ENCODE data around the gene COL10A1.

Gene COL10A1

DNA sequence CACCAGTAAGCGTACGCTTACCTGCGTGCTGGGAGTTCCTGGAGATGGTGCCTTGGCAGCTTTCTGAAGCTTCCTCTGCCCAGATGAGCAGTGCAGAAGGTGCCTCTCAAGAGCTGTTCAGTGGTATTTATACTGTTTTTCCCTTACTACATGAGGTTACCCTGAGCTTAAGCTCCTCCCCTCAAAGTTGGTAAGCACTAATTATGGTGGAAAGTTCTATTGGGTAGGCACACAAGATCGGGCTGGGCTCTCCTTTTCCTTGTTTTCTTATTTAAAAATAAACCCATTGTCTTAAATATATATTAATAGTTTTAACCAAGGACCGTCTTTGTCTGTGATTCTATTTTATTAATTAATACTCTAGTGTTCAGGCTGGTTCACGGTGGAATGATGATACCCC is at the start of gene COL10A1:
COL10A1 (minus strand) TSS at position 101 of the 400 bp plus-strand sequence. CDS start 640 bp downstream, outside the sequence.
- no peak for DNase-seq

DNA sequence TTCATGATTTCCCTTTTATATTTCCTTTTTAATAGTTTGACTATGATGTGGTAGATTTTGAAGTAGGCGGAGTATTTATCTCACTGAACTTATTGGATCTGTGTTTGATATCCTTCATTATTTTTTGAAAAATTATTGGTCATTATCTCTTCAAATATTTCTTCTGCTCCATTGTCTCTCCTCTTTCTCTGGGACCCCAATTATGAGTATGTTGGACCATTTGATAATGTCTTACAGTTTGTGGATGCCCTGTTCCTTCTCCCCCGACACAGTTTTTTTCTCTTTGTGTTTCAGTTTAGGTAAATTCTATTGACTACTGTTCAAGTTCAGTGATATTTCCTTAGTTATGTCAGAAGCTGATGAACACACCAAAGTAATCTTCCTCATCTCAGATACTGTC is 49.4 kb upstream of the COL10A1 start:
- no peak for DNase-seq

DNA sequence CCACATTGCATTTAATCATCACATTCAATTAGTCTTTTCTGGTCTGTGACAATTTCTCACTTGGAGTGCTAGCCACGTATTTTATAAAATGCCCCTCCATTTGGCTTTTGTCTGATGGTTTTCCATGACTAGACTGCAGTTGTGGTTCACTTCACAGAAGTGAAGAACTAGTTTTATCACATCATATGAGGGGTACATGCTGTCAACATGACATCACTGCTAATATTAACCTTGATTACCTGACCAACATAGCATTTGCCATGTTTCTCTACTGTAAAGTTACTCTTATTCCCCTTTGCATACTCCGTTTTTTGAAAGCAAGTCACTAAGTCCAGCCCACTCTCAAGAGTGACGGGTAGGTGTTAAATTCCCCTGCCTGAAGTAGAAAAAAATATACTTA is 48.0 kb upstream of the COL10A1 start:
- no peak for DNase-seq

DNA sequence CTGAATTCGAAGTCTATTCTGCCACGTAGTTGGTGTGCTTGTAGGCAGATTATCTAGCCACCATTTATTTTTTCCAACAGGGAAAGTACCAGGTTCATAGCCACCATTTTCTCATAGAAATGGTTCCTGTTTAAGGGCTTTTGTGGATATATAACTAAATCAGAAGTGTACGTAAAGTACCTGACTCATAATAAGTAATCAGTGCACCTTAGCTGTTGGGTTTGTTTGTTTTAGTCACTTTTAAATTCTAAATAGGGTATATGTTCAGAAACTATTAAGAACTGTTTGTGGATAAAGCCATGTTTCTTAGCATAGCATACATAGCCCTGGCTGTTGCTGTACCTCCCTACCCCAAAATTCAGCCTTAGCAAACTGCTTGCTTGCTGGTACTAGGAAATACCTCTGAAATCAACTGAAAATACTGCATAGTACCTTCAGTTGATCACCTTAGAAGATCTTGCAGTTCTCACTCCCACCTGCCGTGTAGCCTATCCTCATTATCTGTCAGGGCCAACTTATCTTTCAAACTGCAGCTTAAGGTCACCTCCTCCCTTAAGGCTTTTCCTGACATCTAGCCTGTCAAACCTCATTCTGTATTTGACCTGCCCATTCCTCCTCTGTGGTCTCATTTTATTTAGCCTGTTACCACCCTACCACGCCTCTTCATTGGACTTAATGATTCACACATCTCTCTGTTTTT is 44.6 kb upstream of the COL10A1 start:
- DNase-seq, result no peak

DNA sequence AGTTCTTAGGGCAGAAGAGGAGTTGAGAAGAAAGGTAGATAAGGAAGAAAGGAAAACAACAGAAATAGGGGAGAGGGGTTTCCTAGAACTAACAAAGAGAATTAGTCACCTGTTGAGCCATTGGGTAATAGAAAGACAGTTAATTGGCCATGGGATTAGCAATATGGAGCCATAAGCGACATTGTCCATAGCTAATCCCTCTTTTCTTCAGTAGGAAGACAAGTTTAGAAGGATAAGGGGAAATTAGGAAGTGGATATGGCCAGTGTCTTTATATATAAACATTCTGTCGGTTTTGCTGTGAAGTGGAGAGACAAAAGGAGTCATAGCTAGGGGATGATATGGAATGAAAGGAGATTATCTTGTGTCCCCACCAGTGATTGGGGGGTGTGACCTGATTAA is 43.9 kb upstream of the COL10A1 start:
- no peak for DNase-seq

DNA sequence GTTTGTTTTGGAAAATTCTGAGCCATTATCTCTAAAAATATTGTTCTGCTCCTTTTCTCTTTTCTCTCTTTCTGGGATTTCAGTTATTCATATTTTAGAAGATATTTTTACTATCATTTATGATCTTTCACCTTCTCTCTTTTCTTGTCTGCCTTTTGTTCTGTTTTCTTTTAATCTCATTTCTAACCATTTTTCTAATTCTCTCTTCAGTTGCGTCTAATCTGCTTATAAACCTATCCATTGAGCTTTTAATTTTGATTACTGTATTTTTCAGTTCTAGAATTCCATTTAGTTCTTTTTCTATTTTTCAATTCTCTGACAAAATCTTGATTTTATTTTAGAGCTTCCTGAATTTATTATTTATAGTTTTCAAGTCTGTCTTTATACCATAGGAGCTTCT is 42.2 kb upstream of the COL10A1 start:
- DNase-seq, result no peak

DNA sequence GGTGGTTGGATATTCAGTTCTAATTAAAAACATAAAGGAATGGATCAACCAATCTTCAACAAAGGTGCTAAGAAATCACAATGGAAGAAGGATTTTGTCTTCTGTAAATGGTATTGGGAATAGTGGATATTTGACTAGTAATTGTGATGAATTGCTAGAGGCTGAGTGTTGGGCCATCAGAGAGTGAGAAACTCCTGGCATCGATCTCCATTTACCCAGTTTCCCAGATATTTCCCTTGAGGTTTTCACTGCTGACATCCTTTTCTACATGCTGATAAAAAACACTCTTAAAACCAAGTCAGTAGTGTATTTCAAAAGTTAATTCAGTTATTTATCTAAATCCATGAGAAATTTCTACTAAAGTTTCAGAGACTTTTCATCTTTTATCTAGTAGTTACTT is 40.4 kb upstream of the COL10A1 start:
- no peak for DNase-seq

DNA sequence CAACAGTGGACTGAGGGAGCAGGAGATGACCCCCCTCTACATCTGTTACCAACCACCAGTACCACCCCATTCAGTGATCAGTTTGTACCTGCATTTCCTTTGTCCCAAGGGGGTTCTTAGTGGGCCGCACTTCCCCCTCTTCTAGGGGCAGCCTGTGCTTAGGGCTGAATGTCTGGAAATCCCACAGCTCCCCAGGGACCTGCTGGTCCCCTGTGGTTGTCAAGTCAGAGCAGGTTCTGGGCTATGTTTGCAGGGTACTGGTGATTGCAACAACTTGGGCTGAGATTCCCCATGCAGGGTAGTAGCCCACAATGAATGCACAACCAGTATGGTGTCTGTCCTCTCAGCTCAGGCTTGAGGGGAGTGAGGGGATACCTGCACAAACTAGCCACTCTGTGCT is 39.7 kb upstream of the COL10A1 start:
- no peak for DNase-seq

DNA sequence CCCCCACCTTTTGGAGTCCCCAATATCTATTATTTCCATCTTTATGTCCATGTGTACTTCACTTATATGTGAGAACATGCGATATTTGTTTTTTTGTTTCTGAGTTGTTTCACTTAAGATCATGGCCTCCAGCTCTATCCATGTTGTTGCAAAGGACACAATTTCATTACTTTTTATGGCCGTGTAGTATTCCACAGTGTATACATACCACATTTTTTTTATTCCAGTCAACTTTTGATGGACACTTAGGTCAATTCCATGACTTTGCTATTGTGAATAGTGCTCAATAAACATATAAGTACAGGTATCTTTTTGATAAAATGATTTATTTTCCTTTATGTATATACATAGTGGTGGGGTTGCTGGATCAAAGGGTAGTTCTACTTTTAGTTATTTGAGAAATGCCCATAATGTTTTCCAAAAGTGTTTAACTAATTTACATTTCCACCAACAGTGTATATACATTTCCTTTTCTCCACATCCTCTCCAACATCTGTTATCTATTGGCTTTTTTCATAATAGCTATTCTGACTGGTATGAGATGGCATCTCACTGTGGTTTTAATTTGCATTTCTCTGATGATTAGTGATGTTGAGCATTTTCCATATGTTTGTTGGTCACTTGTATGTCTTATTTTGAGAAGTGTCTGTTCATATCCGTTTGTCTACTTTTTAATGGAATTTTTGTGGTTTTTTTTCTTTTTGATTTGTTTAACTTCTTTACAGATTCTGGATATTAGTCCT is 34.0 kb upstream of the COL10A1 start:
- DNase-seq, result no peak

DNA sequence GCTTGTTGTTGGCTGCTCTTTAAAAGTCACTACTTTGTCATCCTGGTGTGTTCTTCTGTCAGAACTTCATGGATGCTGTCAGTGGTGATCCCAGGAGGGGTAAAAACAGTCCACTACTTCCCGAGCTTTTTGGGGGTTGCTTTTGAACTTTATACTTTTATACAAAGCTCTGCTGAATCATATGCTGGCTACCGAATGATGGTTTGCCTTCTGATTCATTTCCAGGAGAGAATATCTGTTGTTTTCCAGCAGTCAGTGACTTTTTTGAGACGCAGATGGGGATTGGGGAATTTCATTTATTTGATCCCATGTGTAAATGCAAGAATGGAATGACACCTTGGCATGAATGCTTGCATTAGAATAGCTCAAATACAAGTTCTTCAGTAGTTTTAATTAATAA is 32.7 kb upstream of the COL10A1 start:
- DNase-seq, result no peak

DNA sequence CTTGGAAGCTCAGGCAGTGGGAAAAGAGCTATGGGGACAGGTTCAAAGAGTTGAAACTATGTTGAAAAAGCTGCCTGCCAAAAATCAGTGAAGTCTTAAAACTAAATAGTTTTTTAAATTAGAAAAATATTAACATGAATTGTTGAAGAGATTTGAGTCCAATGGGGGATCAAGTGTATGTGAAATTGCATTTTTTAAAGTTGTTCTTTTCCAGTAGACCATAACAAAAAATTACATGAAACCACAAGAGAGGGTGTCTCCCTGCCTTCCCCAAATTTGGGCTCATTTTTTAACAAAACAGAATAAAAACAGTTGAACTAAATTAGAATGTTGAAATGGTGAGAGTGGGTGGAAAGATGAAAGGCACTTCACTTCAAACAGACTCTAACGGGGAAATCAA is 31.5 kb upstream of the COL10A1 start:
- no peak for DNase-seq

DNA sequence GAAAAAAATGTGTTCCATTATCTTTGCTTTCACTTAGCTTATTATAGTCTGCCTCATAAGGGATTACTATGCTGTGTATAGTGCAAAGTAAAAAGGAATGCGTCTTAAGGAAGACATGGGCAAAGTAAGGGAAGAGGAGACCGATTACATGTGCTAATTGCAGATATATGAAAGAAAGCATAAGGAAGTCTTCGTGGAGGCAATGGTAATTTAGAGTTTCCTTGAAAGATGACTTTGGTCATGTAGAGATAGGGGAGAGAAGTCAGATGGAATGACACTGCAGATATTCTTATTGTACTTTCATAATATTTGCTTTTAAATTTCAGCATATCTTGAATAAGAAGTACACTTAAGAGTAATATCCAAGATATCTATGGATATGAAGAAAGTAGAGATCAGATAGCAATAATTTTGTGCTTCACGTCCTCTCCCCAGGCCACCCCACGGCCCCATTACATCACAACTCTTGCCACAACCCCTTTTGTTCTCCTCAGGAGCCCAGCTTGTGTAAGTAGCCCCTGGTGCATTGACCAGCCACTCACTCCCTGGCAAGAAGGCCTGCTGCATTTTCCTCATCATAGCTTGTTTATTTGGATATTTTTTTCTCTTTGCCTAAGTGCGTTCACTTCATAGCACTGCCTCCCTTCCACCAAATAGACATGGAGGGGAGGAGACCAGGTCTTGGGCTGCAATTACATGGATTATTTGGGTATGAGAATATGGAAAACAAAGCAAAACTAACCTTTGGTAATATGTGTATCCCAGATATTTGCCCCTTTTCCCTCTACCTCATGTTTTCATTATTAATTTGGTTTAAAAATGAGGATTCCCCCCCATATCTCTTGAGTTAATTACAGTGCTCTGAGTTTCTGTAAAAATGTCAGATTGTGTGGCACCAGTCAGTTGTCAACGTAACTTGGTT is 30.7 kb upstream of the COL10A1 start:
- DNase-seq, result no peak

DNA sequence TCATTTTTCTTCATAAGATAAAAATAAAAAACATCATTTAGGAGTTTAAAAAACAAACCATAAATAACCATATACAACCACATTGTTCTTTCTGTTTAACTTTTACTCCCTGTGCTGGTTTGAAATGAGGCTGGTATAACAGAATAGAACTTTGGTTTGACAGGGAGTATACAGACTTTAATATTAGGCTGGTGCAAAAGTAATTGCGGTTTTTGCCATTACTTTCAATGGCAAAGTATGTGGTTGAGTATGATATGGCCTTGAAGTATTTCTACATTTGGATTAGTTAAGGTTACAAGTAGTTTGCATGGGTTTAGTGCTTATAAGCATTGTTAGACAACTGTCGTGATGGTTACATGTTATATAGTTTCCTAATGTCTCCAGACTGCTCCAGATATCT is 29.0 kb upstream of the COL10A1 start:
- no peak for DNase-seq

DNA sequence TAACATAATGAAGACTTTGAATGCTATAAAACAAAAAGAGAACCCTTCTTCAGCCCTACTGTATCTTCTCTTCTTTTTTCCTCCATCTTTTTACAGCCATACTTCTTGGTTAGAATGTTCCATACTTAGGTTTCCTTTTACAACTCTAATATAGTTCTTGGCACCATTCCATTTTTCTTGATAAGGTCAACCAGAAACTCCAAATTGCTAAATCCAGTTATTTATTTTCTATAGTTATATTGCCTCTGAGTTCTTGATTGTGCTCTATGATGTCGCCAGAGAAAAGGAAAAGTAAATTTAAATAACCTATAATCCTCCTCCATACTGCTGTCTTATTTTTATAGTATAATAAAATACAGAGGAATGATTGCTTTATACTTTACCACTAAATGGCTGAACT is 26.7 kb upstream of the COL10A1 start:
- no peak for DNase-seq

DNA sequence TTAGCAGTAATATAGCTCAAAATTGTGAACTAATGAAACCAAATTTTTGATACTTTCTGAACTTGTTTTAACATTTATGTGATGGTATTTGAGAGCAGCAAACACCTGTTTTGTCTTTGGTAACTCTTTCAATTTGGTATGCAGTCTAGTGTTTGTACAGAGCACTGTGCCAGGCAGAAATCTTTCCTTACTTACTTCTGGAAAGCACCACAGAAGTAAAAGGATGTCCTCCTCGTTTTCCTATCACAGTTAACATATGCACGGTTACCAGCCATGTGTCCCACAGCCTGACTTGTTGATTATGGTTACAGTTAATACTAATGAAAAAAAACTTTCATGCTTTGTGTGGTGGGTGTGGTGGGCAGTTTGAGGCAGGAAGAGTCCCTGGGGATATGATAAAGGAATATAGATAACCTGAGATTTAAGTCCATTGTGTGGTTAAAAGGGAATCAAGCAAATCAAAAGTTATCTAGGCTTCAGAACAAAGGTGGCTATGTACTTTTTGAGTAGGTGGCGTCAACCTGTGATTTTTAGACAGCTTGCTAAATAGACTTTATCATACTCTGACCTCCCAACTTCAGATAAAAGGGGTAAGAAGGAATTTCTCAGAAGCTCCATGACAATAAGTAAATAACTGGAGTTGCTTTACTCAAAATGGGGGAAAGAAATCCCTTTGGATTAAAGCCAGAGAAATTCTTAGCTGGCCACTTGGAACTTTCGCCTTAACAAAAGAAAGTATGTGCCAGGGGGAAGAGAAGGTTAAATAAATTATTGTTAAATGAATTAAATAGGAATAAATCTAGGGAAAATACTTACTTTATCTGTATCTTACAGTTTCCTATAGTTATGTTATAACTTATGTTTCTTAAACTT is 20.1 kb upstream of the COL10A1 start:
- no peak for DNase-seq

DNA sequence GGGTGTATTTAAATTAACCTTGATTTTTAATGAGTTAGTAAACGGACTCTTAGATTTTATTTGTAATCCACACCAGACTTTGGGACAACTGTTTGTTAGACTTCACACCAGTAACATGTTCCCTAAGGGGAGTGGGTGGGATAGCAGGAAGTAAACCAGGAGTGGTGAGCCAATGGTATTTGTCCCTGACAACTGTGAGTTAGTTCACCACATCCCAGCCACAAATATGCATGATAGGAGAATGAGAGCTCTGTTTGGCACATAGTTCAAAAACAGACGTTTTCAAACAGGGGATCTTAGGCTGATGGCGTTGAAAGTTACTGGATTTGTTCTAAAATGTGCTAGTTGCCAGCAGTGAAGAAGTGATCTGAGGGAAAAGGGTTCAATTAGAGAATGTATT is 18.7 kb upstream of the COL10A1 start:
- no peak for DNase-seq

DNA sequence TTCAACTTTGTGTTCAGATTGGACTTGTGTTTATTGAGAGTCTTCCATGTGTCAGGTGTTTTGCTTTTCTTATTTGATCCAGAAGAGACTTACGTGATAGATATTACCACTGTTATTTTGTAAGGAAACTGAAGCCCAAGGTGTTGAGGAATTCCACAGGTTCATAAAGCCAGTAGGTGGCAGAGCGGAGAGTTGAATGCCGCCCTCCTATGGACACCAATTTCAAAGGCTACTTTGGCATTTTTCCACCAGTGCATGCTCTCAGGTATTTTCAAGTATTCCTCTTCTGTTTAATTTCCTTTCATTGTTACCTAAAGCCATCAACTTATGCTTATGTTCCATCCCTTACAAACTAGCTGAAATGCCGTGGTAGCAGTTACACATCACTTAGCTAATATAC is 14.0 kb upstream of the COL10A1 start:
- no peak for DNase-seq

DNA sequence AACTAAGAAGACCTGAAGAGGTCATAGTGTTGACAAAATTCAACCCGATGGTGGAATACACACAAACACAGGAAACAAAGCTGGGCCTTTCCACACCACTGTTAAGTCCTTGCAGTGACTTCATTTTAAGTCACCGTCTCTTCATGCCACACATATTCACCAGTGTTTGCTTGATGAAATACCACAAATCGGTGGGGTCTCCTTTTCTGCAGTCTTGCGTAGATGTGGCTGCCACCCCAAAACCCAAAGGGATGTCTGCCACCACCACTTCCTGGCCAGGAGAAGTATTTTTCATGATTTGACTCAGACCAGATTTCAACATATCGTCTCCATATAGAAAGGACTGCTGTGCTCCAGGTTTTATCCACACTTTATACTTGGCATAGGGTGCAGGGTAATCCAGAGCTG is 11.0 kb upstream of the COL10A1 start:
- no peak for DNase-seq

DNA sequence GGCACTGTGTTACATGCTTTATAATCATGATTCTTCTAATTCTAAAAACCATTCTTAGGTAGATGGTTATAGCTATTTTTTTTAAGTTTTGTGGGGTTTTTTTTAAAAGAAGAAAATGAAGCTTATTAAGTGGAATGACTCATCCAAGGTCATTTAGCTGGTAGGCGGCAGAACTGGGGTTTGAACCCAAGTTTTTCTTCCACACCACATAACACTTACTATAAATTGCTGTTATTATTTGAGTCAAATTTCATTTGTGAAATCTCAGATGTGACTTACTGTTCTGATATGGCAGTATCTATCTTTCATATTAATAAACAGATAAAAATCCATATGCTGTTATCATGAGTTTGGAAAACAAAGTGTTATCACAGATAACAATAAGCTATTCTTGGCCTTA is 10.4 kb upstream of the COL10A1 start:
- DNase-seq, result no peak

DNA sequence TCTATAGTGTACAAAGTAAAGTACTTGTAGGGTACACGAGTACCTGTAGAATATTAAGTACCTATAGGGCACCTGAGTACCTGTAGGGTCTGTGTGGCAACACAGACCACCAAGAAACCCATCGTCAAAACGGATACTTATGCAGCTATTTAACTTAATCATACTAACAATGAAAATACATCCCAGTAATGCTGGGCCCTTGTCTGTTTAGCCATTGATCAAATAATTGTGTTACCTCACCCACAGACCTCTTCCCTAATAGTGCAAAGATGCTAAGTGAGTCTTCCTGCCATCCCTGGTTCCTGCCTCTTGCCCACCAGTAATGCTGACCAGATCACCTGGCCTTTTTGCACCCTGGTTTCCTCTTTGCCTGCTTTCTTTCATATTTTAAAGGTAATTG is 7.5 kb upstream of the COL10A1 start:
- no peak for DNase-seq

DNA sequence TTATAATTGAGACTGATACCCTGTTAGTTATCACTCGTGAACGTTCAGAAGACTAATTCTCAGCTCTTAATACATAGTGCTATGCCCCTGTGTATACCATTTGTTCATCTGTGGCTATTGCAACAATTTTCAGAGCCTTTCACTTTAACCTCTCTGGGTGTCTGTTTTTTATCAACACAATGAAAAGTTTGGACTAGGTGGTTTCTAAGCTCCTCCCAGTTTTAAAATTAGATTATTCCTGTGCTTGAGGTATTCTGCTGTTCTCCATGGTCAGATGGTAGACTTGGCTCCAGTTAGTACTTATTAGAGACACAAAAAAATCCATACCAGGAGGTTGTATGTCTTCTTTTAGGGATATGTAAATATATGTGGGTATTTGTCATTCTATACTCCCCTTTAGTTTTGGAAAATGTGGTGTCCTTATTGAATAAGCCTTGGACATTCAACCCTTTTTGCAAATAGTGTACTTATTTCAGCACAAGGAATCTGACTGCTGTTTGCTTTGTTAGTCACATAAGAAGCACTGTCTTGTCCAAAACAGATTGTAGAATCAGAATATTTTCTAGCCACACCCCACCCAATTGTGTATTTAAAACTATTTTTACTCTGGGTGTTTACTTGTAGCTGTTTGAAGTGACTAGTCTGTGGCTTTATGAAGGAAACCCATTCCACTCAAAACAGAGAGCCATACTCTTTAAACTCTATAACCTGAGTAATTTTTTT is 2.0 kb upstream of the COL10A1 start:
- DNase-seq, result no peak

DNA sequence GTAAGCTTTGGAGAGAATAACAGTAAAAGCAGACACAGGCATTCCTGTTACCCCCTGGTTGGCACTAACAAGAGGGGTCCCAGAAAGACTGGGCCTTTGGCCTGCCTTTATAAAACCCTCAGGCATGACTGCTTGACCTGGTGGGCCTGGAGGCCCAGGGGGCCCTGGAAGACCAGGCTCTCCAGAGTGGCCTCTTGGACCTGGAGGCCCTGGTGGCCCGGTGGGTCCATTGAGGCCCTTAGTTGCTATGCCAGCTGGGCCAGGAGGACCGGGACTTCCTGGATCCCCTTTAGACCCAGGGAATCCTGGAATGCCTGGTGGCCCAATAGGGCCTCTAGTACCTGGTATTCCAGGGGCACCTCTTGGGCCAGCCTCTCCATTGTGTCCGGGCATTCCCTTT is 5.5 kb downstream of the COL10A1 start:
- no peak for DNase-seq

Data from activated naive CD4-positive, alpha-beta T cell treated with Interleukin-2 at 50 U/mL for 16 hours (primary cell).